ENCODE data around the gene ASIC4.

ASIC4 gene

DNA sequence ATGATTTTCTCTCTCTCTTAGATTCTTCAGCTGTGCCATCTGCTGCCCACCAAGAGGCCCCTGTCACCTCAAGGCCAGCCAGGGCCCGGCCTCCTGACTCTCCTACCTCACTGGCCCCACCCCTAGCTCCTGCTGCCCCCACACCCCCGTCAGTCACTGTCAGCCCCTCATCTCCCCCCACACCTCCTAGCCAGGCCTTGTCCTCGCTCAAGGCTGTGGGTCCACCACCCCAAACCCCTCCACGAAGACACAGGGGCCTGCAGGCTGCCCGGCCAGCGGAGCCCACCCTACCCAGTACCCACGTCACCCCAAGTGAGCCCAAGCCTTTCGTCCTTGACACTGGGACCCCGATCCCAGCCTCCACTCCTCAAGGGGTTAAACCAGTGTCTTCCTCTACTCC, 25.0 kb upstream of the ASIC4 start:
- H3K4me1 ChIP-seq: peaks cover 6% of the 10 kb centered on the region; the same call in 1 of the 2 replicates
- H4K20me1 ChIP-seq: peaks cover 15% of the 10 kb centered on the region; the same call in 1 of the 2 replicates
- TF ChIP-seq Cebpa-rat (IDR thresholded peaks at IDR 0.05): no peak
- peaks cover 29% of the 10 kb centered on the region for H3K27me3 ChIP-seq
- no peak overlapping the region for H3K27ac ChIP-seq
- no peak overlapping the region for H3K4me3 ChIP-seq
- H3K36me3 ChIP-seq: no peaks in the 10 kb centered on the region
- no peak overlapping the region for H3K9ac ChIP-seq
- no peaks in the 10 kb centered on the region for H3K9me3 ChIP-seq
- no peak overlapping the region for H3K4me2 ChIP-seq

DNA sequence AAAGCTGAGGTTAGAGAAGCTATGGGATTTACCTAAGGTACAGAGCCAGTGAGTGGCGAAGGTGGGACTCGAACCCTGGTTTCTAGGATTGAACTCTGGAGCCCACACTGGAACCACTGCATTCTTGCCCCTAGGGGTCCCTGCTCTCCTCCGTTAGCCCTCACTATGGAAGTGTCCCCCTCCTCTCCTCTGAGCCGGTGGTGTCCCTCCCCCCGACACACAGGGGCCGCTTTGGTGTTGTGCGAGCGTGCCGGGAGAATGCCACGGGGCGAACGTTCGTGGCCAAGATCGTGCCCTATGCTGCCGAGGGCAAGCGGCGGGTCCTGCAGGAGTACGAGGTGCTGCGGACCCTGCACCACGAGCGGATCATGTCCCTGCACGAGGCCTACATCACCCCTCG, 24.1 kb upstream of the ASIC4 start:
- Histone ChIP-seq H3K9me3 (no peaks in the 10 kb centered on the region), H3K36me3 (no peaks in the 10 kb centered on the region), H4K20me1 (0 out of 2 replicates have a peak, but pooled peaks cover 8% of the 10 kb centered on the region), H3K4me1 (peaks cover 9% of the 10 kb centered on the region), H3K27ac (no peak overlapping the region), H3K4me2 (no peak overlapping the region), H3K9ac (no peak overlapping the region), H3K4me3 (no peak overlapping the region), H3K27me3 (peaks cover 29% of the 10 kb centered on the region)
- TF ChIP-seq Cebpa-rat (IDR thresholded peaks at IDR 0.05): no peak

DNA sequence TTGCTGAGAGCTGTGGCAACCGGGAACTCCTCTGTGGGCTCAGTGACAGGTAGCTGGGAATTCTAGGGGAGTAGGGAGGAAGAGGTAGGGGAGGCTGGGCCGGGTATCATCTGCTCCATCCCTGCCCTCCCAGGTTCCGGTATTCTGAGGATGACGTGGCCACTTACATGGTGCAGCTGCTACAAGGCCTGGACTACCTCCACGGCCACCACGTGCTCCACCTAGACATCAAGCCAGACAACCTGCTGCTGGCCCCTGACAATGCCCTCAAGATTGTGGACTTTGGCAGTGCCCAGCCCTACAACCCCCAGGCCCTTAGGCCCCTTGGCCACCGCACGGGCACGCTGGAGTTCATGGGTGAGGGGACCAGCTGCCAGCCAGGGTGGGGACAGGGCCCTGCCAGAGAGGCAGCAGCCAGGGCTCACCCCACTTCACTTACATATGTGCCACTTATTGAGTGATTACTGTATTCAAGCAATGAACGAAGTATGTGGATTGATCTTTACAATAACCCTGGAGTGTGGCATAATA, 23.6 kb upstream of the ASIC4 start:
- no peaks in the 10 kb centered on the region for H3K36me3 ChIP-seq
- no peak overlapping the region for H3K4me2 ChIP-seq
- H3K4me1 ChIP-seq: peaks cover 14% of the 10 kb centered on the region
- peaks cover 29% of the 10 kb centered on the region for H3K27me3 ChIP-seq
- H3K9ac ChIP-seq: no peak overlapping the region
- 0 out of 2 replicates have a peak, but pooled peaks cover 6% of the 10 kb centered on the region for H4K20me1 ChIP-seq
- TF ChIP-seq Cebpa-rat (IDR thresholded peaks at IDR 0.05): no peak
- no peak overlapping the region for H3K27ac ChIP-seq
- no peaks in the 10 kb centered on the region for H3K9me3 ChIP-seq
- no peak overlapping the region for H3K4me3 ChIP-seq

DNA sequence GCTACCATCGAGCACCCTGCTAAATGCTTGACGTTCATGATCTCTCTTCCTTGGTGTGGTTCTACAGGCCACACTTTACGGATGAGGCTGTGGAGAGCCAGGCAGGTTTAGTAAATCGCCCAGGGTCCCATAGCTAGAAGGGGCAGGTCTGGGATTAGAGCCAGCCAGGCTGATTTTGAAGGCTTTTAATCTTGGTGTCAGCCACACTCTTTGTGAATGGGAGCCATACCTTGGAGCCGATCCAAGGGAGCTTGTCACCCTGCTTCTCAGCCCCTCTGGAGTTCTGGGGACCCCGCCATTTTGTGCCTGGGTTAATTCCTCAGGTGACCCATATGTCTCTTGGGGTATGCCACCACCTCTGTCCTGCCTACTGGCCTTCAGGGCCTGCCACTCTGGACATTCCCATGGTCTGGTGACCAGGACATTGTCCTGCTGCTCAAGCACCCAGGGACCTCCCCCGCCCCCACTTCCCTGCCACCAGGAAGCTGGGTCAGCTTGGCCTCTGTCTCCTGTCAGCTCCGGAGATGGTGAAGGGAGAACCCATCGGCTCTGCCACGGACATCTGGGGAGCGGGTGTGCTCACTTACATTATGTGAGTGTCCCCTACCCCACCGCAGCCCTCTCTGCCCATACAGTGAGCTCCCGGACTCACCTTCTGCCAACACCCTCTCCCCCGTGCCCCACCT, 22.9 kb upstream of the ASIC4 start:
- H3K9me3 ChIP-seq: no peaks in the 10 kb centered on the region
- H3K9ac ChIP-seq: no peak overlapping the region
- peaks cover 18% of the 10 kb centered on the region for H3K4me1 ChIP-seq
- no peak for TF ChIP-seq Cebpa-rat (IDR thresholded peaks at IDR 0.05)
- no peaks in the 10 kb centered on the region for H4K20me1 ChIP-seq
- H3K4me2 ChIP-seq: no peak overlapping the region
- H3K4me3 ChIP-seq: no peak overlapping the region
- no peaks in the 10 kb centered on the region for H3K36me3 ChIP-seq
- no peak overlapping the region for H3K27ac ChIP-seq
- H3K27me3 ChIP-seq: peaks cover 29% of the 10 kb centered on the region

DNA sequence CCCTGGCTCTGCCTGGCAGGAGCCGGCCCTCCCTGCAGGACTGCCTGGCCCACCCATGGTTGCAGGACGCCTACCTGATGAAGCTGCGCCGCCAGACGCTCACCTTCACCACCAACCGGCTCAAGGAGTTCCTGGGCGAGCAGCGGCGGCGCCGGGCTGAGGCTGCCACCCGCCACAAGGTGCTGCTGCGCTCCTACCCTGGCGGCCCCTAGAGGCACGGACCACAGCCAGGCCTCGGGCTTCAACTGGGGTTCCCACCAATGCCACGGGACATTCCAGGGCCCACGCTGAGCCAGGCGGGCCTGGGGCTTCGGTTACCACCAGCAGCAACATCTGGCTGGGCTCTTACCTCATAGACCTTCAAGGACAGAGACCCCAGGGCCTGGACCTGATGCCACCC, 21.7 kb upstream of the ASIC4 start:
- no peak for TF ChIP-seq Cebpa-rat (IDR thresholded peaks at IDR 0.05)
- Histone ChIP-seq H3K36me3 (no peaks in the 10 kb centered on the region), H3K4me3 (no peak overlapping the region), H3K9me3 (no peaks in the 10 kb centered on the region), H4K20me1 (no peaks in the 10 kb centered on the region), H3K4me1 (peaks cover 26% of the 10 kb centered on the region), H3K27ac (no peak overlapping the region), H3K4me2 (no peak overlapping the region), H3K27me3 (peaks cover 37% of the 10 kb centered on the region), H3K9ac (no peak overlapping the region)

DNA sequence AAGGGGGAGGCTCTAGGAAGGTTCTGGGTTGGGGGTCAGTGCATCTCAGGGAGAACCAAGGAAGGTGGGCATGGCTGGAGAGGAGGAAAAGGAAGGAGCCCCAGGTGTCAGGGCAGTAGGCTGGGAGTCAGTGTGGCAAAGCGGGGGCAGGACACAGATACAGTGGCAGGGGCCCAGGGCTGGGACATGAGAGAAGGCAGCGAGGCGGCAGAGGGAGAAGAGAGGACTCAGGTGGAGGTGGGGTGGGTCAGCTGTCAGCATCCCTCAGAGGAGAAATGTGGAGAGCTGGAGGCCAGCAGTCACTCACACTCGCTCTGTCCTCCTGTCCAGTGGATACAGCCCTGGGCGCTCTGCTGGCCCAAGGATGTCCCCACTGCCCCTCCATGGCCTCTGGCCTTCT, 21.2 kb upstream of the ASIC4 start:
- TF ChIP-seq Cebpa-rat (IDR thresholded peaks at IDR 0.05): no peak
- H4K20me1 ChIP-seq: no peaks in the 10 kb centered on the region
- no peaks in the 10 kb centered on the region for H3K9me3 ChIP-seq
- H3K4me2 ChIP-seq: no peak overlapping the region
- no peak overlapping the region for H3K4me3 ChIP-seq
- no peak overlapping the region for H3K9ac ChIP-seq
- H3K36me3 ChIP-seq: no peaks in the 10 kb centered on the region
- no peak overlapping the region for H3K27ac ChIP-seq
- H3K27me3 ChIP-seq: peaks cover 42% of the 10 kb centered on the region
- peaks cover 31% of the 10 kb centered on the region for H3K4me1 ChIP-seq

DNA sequence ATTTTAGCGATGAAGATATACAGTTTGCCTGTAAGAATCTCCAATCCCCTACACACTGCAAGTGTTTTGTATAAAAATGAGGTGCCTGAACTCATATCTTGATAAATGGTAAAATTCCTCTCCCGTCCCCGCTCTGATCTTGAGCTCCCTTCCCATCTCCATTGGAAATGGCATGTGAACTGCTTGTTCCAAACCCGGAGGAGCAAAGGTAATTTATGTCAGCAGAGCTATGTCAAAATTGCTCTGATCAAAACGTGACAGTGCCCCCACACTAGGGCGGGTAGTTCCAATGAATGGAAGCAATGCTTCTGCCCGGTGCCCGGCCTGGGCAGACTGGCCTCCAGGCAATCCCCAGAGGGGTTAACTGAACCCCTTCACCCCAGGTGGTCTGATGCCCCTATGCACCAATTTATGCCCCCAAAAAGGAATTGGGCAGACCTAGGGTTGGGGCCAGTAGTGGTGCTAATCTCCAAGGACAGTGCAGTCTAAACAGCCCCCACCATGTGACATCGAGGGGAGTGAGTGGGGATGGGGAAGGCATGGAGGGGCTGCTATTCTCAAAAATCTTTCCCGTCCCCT, 19.2 kb upstream of the ASIC4 start:
- H3K9ac ChIP-seq: no peak overlapping the region
- peak overlapping the region; percentile 62 for H3K4me2 ChIP-seq
- TF ChIP-seq Cebpa-rat (IDR thresholded peaks at IDR 0.05): no peak
- H3K27me3 ChIP-seq: peaks cover 46% of the 10 kb centered on the region
- H3K4me3 ChIP-seq: no peak overlapping the region
- no peaks in the 10 kb centered on the region for H3K9me3 ChIP-seq
- peaks cover 44% of the 10 kb centered on the region for H3K4me1 ChIP-seq
- H3K27ac ChIP-seq: no peak overlapping the region
- no peaks in the 10 kb centered on the region for H3K36me3 ChIP-seq
- H4K20me1 ChIP-seq: no peaks in the 10 kb centered on the region

DNA sequence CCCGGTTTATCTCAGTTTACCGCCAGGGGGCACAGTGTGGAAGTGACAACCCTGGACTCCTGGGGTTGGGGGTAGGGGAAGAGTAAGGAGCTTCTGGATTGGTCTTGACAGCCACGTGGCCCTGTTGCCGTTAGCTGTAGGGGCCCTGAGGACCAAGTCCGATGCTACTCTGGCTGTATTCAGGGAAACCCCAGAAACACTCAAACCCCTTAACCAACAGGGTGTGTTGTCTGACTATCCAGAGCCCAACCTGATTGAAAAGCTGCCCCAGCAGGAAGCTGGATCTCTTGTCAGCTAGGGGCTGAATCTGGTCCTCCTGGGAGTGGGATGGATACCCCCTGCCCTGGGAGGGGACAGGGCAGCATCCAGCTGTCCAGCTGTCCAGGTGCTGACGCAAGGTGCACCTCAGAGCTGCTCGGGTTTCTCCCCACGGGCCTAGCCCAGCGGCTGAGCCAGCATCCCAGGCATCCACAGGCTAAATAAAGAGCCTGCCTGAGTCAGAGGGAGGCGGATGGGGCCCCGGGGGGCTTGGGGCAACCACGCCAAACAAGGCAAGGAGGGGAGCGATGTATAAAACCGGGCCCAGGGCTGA, 18.7 kb upstream of the ASIC4 start:
- no peak overlapping the region for H3K27ac ChIP-seq
- peaks cover 46% of the 10 kb centered on the region for H3K27me3 ChIP-seq
- no peak overlapping the region for H3K4me3 ChIP-seq
- H3K9ac ChIP-seq: no peak overlapping the region
- peak overlapping the region; percentile 62 for H3K4me2 ChIP-seq
- no peak for TF ChIP-seq Cebpa-rat (IDR thresholded peaks at IDR 0.05)
- no peaks in the 10 kb centered on the region for H4K20me1 ChIP-seq
- H3K36me3 ChIP-seq: no peaks in the 10 kb centered on the region
- peaks cover 47% of the 10 kb centered on the region for H3K4me1 ChIP-seq
- no peaks in the 10 kb centered on the region for H3K9me3 ChIP-seq

DNA sequence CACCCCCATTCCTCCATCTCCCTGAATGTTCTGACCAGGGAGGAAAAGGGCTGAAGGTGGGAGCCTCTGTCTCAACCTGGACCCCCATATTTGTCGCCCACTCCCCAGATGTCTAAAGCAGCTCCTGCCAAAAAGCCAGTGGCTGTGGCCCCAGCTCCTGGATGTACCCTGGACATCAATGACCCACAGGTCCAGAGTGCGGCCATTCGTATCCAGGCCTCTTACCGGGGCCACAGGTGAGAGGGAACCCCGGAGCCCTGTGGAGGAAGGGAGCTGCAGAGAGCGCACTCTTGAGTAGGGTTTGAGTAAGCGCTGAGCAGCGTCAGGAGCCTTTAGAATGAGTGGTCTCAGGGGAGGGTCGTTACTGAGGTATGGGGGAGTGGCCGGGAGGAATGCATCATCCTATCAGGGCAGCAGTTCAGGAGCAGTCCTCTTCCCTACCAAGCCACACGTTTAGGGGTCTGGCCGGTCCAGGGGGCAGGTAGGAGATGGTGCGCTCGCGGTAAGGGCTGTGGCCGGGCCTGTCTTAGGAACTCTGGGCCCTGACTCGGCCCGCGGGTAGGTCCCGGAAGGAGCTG, 17.9 kb upstream of the ASIC4 start:
- Histone ChIP-seq H3K4me2 (peak overlapping the region; percentile 62), H3K4me3 (no peak overlapping the region), H3K27ac (no peak overlapping the region), H3K9me3 (no peaks in the 10 kb centered on the region), H3K4me1 (peaks cover 47% of the 10 kb centered on the region), H3K36me3 (no peaks in the 10 kb centered on the region), H4K20me1 (no peaks in the 10 kb centered on the region), H3K9ac (no peak overlapping the region), H3K27me3 (peaks cover 46% of the 10 kb centered on the region)
- TF ChIP-seq Cebpa-rat (IDR thresholded peaks at IDR 0.05): no peak
